PC-9 (cell line): ENCODE data around the gene TSPAN11.

Source experiments
- CTCF ChIP-seq: fragments of 200-600 bp; sonication (generic); conservative IDR thresholded peaks from 2 replicates; pipeline ENCODE4 v1.6.1; 2017; ENCODE audit warnings: mixed run types, antibody characterized with exemption, mild to moderate bottlenecking, moderate library complexity
- EZH2 ChIP-seq: fragments of 200-600 bp; sonication (generic); IDR thresholded peaks from 2 replicates; pipeline ENCODE4 v1.8.0; 2017; ENCODE audit warnings: antibody characterized with exemption, low read depth

GRCh38 chr12:30888241-30888640 is 38.3 kb upstream of the TSPAN11 start:
- TF ChIP-seq CTCF (no peak), EZH2 (no peak)
